GM13977 (cell line): ENCODE results near the gene GPBAR1.

ENCODE experiments used
- DNase-seq: peaks from one replicate; pipeline ENCODE4 v3.0.0; 2012; ENCODE audit warnings: low spot score
- CTCF ChIP-seq: IDR thresholded peaks from 2 replicates; pipeline ENCODE4 v1.5.1; 2012; ENCODE audit warnings: mild to moderate bottlenecking, control low read depth; ENCODE audit not compliant: insufficient read depth; ENCODE audit errors: extremely low read depth, missing control alignments
- in situ Hi-C: fragments of 300-500 bp; cut with MboI; formaldehyde crosslinking; loops from one replicate; pipeline ENCODE4 v1.12.0; 2022; ENCODE audit warnings: low sequenced_read_pairs, low pct_unique_long_range_greater_than_20kb, mixed read lengths, inconsistent platforms; ENCODE audit not compliant: unreplicated experiment

GPBAR1 gene

GRCh38 chr2:218274586-218274985, 13.8 kb downstream of the GPBAR1 start:
- TF ChIP-seq CTCF: no peak
- in situ Hi-C loops: no loop called here
- DNase-seq: no peak

GRCh38 chr2:218275371-218276072, 14.7 kb downstream of the GPBAR1 start:
- DNase-seq: no peak
- TF ChIP-seq CTCF: no peak

GRCh38 chr2:218276986-218277755, 16.4 kb downstream of the GPBAR1 start:
- no peak for DNase-seq
- in situ Hi-C loops: loop anchor here (25.0 kb wide), 1 partner anchor 385 kb away; the partner anchor contains the start of genes BCS1L, RNF25, STK36 and ZNF142
- no peak for TF ChIP-seq CTCF

More at GRCh38 chr2:218275371-218276072, 14.7 kb downstream of the GPBAR1 start:
- in situ Hi-C loops: loop anchor here (25.0 kb wide), 1 partner anchor 387 kb away; the partner anchor contains the start of genes BCS1L, RNF25, STK36 and ZNF142

- DNase-seq: no peak
- TF ChIP-seq CTCF: no peak
- in situ Hi-C loops: loop anchor here (25.0 kb wide), 1 partner anchor 384 kb away; the partner anchor contains the start of genes BCS1L, RNF25, STK36 and ZNF142
Measured at GRCh38 chr2:218277921-218278320, 17.1 kb downstream of the GPBAR1 start.

GRCh38 chr2:218278531-218279360, 17.9 kb downstream of the GPBAR1 start:
- no peak for TF ChIP-seq CTCF
- in situ Hi-C loops: loop anchor here (25.0 kb wide), 1 partner anchor 384 kb away; the partner anchor contains the start of genes BCS1L, RNF25, STK36 and ZNF142
- DNase-seq: no peak
